ACC112 (cell line): Measurements from ENCODE around the gene SLCO6A1.

Experiments
- H2AFZ ChIP-seq: fragments of 200-600 bp; sonication (generic); one replicate; pipeline ENCODE4 v1.6.0; 2017; ENCODE audit warnings: antibody characterized with exemption, low read length; ENCODE audit not compliant: unreplicated experiment
- H3K27ac ChIP-seq: fragments of 200-600 bp; sonication (generic); 2 replicates; pipeline ENCODE4 v1.5.1; 2014; ENCODE audit warnings: low read depth, mild to moderate bottlenecking, antibody characterized with exemption, low read length, moderate library complexity
- H3K27me3 ChIP-seq: fragments of 200-600 bp; sonication (generic); 2 replicates; pipeline ENCODE4 v1.6.1; 2014; ENCODE audit warnings: mild to moderate bottlenecking, antibody characterized with exemption, low read length, moderate library complexity, mixed read lengths; ENCODE audit not compliant: insufficient read depth
- H3K36me3 ChIP-seq: fragments of 200-600 bp; sonication (generic); 2 replicates; pipeline ENCODE4 v1.6.1; 2016; ENCODE audit warnings: mild to moderate bottlenecking, antibody characterized with exemption, low read length, moderate library complexity, mixed read lengths; ENCODE audit not compliant: insufficient read depth
- H3K4me1 ChIP-seq: fragments of 200-600 bp; sonication (generic); one replicate; pipeline ENCODE4 v1.6.1; 2016; ENCODE audit warnings: low read length, mixed read lengths; ENCODE audit not compliant: insufficient read depth, unreplicated experiment, control insufficient read depth
- H3K4me3 ChIP-seq: fragments of 200-600 bp; sonication (generic); 2 replicates; pipeline ENCODE4 v1.5.1; 2014; ENCODE audit warnings: mild to moderate bottlenecking, low read depth, low read length
- H3K79me2 ChIP-seq: fragments of 200-600 bp; sonication (generic); one replicate; pipeline ENCODE4 v1.6.0; 2016; ENCODE audit warnings: low read length; ENCODE audit not compliant: control insufficient read depth, unreplicated experiment, insufficient read depth

SLCO6A1 gene

DNA sequence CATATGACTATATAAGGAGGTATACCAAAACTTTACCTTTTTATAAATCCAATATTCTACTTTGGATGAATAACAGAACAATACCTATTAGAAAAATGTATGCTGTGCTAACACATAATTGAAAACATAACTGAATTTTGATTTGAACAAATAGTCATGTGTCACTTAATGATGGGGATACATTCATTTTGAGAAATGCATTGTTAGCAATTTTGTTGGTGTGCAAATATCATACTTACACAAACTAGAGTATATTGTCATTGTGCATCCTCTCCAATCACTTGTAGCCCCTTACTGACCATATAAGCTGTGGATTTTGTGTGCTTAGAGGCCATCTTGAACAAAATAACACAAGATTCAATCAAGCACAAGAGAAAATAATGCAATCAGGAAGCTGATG lies 130.4 kb downstream of the SLCO6A1 start:
- H2AFZ ChIP-seq = no peak overlapping the region

GRCh38 chr5:102341681-102342288 lies 157.0 kb downstream of the SLCO6A1 start:
- H3K4me1 ChIP-seq = no peaks in the 10 kb centered on the region
- no peak overlapping the region for H3K4me3 ChIP-seq
- no peak overlapping the region for H3K27ac ChIP-seq
- H3K27me3 ChIP-seq = peaks cover 13% of the 10 kb centered on the region; the same call in 1 of the 2 replicates
- no peaks in the 10 kb centered on the region for H3K36me3 ChIP-seq
- no peak overlapping the region for H2AFZ ChIP-seq
- no peaks in the 10 kb centered on the region for H3K79me2 ChIP-seq

More for the DNA sequence above, 130.4 kb downstream of the SLCO6A1 start:
- H3K27ac ChIP-seq = no peak overlapping the region
- H3K79me2 ChIP-seq = no peaks in the 10 kb centered on the region
- no peaks in the 10 kb centered on the region for H3K4me1 ChIP-seq
- H3K27me3 ChIP-seq = no peaks in the 10 kb centered on the region
- H3K36me3 ChIP-seq = no peaks in the 10 kb centered on the region
- no peak overlapping the region for H3K4me3 ChIP-seq

GRCh38 chr5:102324714-102325113 lies 174.1 kb downstream of the SLCO6A1 start:
- H3K36me3 ChIP-seq = no peaks in the 10 kb centered on the region
- no peak overlapping the region for H3K4me3 ChIP-seq
- H3K27me3 ChIP-seq = peaks cover 4% of the 10 kb centered on the region; the same call in 1 of the 2 replicates
- no peak overlapping the region for H3K27ac ChIP-seq
- no peaks in the 10 kb centered on the region for H3K79me2 ChIP-seq
- no peak overlapping the region for H2AFZ ChIP-seq
- H3K4me1 ChIP-seq = no peaks in the 10 kb centered on the region
